NT2/D1 (cell line): Measurements from ENCODE around the gene MOV10L1.

Experiments
- SUZ12 ChIP-seq: IDR thresholded peaks from 2 replicates; pipeline ENCODE4 v1.6.1; 2011; ENCODE audit not compliant: insufficient read length, insufficient read depth; ENCODE audit errors: extremely low read depth
- YY1 ChIP-seq: IDR thresholded peaks from 2 replicates; pipeline ENCODE4 v1.6.1; 2011; ENCODE audit not compliant: insufficient read length, insufficient read depth
- ZNF274 ChIP-seq: IDR thresholded peaks from 2 replicates; pipeline ENCODE4 v1.6.1; 2011; ENCODE audit warnings: mild to moderate bottlenecking, low read depth, low read length

DNA sequence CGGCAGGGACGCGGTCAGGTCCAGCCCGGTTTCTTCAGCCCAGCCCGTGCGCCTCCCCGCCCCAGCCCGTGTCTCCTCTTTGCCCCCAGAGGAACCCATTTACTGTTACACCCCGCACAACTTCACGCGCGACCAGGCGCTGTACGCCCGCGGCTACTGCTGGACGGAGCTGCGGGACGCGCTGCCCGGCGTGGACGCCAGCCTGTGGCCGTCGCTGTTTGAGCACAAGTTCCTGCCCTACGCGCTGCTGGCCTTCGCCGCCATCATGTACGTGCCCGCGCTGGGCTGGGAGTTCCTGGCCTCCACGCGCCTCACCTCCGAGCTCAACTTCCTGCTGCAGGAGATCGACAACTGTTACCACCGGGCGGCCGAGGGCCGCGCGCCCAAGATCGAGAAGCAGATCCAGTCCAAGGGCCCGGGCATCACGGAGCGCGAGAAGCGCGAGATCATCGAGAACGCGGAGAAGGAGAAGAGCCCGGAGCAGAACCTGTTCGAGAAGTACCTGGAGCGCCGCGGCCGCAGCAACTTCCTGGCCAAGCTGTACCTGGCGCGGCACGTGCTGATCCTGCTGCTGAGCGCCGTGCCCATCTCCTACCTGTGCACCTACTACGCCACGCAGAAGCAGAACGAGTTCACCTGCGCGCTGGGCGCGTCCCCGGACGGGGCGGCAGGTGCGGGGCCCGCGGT lies 87.2 kb downstream of the MOV10L1 start:
- TF ChIP-seq YY1 (no peak), ZNF274 (no peak), SUZ12 (no peak)
